ENCODE data around the gene FGFRL1. TPM values are rescaled to one million over a fixed set of nuclear protein-coding genes. Genes with fewer than 3 reads are reported as not detected.

Gene FGFRL1
- total RNA-seq, 1 donor from 2014 or later, result 28.2 TPM

- DNase-seq (ENCODE audit: low spot score), result peak; percentile 44
These were observed 28.3 kb downstream of the FGFRL1 start for GRCh38 chr4:1039493-1040343.

- DNase-seq (ENCODE audit: low spot score), result no peak
These were observed 29.1 kb downstream of the FGFRL1 start for GRCh38 chr4:1040344-1041146.

DNA sequence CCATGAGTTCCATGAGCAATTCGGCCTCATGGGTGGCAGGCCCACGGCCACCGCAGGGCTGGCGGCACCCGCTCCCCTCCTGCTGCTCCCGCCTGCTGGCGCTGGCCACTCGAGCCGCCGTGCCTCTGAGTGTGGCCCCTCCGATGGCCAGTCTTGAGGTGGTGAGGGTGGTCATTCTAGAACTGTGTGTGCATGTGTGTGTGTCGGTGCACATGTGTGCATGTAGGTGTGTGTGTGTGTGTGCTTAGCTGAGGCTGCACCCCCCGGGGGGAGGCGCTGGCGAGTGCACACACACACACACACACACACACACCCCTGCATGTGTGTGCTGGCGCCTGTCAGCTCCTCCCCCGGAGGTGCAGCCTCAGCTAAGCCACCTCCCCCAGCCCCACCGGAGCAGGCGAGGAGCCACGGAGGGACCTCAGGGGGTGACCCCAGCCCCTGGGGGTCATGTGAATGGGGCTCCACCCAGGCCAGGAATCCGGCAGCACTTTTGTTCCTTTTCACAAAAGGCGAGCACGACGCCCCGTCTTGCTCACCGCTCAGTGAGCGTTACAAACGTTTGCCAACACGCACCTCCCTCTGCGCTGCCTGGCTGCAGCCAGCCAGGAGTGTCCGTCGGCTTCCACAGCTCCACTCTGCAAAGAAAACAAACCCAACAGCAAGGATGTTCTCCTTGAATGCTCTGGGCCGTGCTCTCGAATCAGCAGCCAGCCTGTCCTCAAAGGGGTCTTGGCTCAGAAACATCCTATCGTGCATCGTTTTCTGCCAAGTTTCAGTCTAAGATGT is 29.9 kb downstream of the FGFRL1 start:
- DNase-seq (ENCODE audit: low spot score), result peak; percentile 29

DNA sequence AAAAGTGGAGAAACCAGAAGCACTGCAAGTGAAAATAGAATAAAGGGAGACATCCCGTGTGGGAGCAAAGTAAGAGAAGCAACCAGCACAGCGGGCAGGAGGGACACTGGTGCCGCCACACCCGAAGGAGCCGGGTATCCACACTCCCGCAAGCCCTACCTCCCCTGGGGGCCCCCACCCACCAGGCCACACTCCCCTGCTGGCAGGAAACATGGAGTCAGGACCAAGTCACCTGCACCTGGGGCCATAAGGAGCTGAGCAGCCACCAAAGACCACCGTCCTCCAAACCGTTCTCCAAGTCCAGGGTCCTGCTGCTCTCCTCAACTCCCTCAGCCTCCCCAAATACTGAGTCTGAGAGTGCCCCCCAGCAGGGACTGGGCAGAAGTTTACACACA is 30.5 kb downstream of the FGFRL1 start:
- DNase-seq (ENCODE audit: low spot score), result no peak

DNA sequence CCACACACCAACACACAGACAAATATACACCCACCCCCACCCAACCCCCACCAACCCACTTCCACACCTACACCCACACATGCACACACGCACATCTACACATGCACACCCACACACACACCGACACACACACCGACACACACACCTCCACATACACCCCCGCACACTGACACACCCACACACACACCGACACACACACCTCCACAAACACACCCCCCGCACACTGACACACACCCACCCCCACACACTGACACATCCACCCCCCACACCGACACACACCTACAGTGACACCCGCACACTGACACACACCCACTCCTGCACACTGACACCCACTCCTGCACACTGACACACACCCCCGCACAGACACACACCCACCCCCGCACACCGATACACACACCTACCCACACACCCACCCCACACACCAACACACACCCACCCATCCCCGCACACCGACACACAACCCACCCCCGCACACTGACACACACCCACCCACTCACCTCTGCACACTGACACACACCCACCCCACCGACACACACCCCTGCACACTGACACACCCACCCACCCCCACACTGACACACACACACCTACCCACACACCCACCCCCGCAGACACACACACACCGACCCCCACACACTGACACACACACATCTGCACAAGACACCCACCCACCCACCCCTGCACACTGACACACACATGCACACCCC is 31.1 kb downstream of the FGFRL1 start:
- no peak for DNase-seq (ENCODE audit: low spot score)

DNA sequence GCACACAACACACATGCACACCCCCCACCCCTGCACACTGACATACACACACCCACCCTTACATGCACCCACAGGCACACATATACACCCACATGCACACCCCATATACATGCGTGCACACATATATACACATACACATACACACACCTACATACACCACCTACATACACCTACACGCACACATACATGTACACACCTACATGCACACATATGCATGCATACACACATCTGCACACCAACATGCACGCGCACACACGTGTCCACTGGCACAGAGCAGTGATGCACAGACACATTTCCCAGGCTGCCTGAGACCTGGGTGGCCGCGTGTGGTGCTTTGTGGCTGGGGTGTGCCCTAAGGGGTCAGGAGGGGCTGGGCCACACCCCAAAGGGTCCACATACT is 31.7 kb downstream of the FGFRL1 start:
- DNase-seq (ENCODE audit: low spot score), result no peak

- DNase-seq (ENCODE audit: low spot score), result peak; percentile 58
These were observed 32.4 kb downstream of the FGFRL1 start for GRCh38 chr4:1043651-1044468.

DNA sequence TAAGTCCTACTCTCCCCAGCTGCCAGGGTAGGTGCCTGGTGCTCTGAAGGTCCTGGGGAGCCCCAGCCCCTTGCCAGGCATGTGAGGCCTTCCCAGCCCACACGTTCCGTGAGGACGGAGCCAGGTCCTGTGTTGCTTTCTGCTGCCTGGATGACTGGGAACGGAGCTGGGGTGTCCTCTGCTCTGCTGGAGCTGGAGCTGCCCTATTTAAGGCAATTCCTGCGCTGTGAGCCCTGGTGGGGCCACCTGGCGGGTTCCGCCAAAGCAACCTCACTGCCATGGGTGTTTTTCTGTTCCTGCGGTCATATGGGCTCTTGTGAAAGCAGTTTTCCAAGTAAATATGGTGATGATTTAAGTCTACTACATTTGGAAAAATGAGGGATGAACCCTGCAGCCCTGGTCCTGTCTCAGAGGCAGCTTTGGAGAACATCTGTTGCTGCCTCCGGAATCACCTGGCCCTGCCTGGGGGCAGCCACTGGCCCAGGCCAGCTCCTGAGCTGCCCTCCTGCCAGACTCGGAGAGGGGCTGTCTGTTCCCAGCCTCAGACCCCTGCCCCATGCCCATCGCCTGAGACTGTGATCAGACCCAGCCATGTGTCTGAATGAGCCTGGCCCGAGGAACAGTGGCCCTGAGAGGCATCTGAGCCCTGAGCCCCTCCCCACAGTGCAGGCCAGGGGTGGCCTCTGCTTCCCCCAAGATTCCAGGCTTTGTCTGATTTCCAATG is 33.2 kb downstream of the FGFRL1 start:
- no peak for DNase-seq (ENCODE audit: low spot score)

GRCh38 chr4:1045193-1045594 is 33.8 kb downstream of the FGFRL1 start:
- DNase-seq (ENCODE audit: low spot score), result no peak

GRCh38 chr4:1045595-1046201 is 34.3 kb downstream of the FGFRL1 start:
- no peak for DNase-seq (ENCODE audit: low spot score)

- peak; percentile 53 for DNase-seq (ENCODE audit: low spot score)
These were observed 35.2 kb downstream of the FGFRL1 start for GRCh38 chr4:1046581-1047011.

DNA sequence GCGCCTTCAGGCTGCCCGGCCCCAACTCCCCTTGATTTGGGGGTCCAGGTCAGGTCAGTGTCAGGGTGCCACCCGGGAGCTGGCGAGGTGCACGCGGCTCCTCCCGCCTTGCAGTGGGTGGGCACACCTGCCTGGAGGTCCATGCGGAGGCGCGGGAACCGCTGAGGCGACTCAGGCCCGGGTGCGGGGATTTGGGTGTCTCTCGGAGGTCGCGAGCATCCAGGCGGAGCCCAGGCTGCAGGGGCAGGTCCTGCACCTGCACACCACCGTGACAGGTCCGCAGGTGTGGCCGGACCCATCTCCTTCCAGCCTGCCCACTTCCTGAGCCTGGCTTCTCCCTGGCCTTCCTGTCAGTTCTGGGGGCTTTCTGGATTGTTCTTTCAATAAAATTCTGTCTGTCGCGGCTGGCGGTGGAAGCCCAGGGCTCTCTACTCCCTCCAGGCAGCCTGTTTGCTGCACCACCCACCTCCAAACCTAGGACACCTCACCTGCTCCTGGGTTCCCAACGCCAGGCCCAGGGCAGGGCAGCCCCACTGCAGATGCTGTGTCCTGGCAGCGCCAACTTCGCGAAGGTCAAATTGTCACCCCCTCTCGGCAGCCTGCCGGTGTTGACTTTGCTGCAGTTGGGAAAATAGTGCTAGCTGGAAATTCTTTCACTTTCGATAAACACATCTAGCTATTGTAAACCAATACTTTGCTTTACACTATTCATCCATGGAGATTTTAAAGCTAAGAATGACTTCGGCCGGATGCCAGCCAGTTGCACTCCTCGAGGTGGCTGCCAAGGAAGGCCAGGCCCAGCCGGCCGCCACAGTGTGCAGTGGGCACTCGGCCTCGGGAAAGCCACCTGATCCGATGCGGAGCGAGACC is 35.9 kb downstream of the FGFRL1 start:
- DNase-seq (ENCODE audit: low spot score), result no peak

DNA sequence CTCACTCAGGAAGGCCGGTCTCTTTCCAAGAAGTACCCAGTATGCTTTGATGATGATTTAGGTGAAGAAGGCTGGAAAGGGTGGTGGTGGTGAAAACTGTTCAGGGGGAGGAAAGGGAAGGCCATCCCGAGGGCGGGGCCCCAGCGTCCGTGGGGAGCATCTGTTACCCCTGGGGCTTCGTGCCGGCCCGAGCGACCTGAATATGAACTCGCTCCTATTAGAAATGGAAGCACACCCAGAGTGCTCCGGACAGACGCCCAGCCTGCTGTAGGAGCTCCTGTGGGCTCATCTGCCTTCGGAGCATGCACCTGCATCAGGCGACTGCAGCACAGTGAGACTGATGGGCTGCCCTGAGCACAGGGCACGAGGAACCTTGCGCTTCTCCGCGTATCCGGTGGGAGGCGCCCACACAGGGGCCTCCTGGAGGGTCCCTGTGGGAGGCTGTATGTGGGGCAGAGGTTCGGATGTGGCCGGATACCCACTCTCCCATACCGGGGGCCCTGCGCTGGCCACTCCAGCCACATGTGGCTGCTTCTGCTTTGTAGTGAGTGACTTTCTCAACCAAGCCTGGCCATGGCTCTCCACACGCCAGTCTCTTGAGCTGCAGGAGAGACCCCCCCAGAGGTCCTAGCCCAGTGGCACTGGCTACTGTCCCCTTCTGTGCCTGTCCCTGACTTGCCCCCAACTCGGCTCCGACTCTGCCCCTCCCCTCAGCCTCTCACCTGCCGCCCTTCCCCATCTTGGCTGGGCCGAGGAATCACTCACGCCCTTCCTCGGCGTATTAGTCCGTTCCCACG is 36.7 kb downstream of the FGFRL1 start:
- DNase-seq (ENCODE audit: low spot score), result no peak

DNA sequence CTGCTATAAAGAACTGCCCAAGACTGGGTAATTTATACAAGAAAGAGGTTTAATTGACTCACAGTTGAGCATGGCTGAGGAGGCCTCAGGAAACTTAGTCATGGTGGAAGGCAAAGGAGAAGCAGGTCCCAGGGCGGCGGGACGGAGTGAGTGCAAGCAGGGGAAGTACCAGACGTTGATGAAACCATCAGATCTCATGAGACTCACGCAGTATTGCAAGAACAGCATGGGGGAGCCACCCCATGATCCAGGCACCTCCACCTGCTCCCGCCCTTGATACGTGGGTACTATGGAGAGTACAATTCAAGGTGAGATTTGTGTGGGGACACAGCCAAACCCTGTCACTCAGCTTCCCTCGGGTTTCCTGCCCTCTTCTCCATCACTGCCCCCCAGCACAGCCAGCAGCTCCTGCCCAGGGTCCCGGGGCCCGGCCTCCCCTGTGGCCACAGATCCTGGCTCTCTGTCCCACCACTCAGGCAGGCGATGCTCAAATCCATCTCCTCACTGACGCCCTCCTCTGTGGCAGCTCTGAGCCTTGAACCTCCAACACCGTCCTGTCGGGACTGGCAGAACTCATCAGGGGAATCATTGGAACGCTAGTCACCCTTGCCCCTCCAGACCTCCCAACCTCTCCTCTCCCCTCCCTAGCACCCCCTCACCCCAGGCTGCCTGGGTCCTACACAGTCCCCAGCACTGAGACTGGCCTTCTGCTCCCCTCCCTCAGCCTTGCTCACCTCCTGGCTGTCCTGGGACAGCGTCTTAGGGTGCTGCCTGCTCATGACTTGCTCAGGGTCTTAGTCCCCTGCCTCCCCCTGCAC is 37.6 kb downstream of the FGFRL1 start:
- DNase-seq (ENCODE audit: low spot score), result no peak

GRCh38 chr4:1049591-1049905 is 38.1 kb downstream of the FGFRL1 start:
- DNase-seq (ENCODE audit: low spot score), result no peak

GRCh38 chr4:1050486-1051213 is 39.2 kb downstream of the FGFRL1 start:
- DNase-seq (ENCODE audit: low spot score), result no peak
